Lower lobe of right lung (tissue), 2 donors: Measurements from ENCODE around the gene PRUNE2. TPM values are rescaled to one million over a fixed set of nuclear protein-coding genes. Genes with fewer than 3 reads are reported as not detected.

Experiments
- ATAC-seq, 2 donors: fragments of 200-7000 bp; cut with Tn5 transposase; one replicate each; pipeline ENCODE4 v1.9.1; 2020 to 2022; ENCODE audit warnings: mild to moderate bottlenecking in 2 of 2, moderate library complexity in 2 of 2
- DNase-seq: peaks from one replicate; pipeline ENCODE4 v3.0.0-alpha.2; 2020
- H3K27ac ChIP-seq: fragments of 200-600 bp; one replicate; pipeline ENCODE4 v1.8.0; 2022
- H3K27me3 ChIP-seq: fragments of 200-600 bp; one replicate; pipeline ENCODE4 v1.8.0; 2022; ENCODE audit warnings: low read depth
- H3K36me3 ChIP-seq: fragments of 200-600 bp; one replicate; pipeline ENCODE4 v1.8.0; 2022; ENCODE audit warnings: mild to moderate bottlenecking
- H3K4me1 ChIP-seq: fragments of 200-600 bp; one replicate; pipeline ENCODE4 v1.8.0; 2022
- H3K4me3 ChIP-seq: fragments of 200-600 bp; one replicate; pipeline ENCODE4 v1.8.0; 2022; ENCODE audit warnings: mild to moderate bottlenecking
- H3K9me3 ChIP-seq: fragments of 200-600 bp; one replicate; pipeline ENCODE4 v1.8.0; 2022
- intact Hi-C: fragments of 100-400 bp; cut with DNase I; formaldehyde crosslinking; loops from one replicate; pipeline ENCODE4 v1.11.0; 2022
- total RNA-seq: library from RNA; stranded (reverse); fragmentation: NEBNext Ultra II Directional; extraction: Animal tissue kit (Norgen Biotek cat#: 25700); gene quantifications from one replicate; pipeline ENCODE4 v1.2.1, GENCODE V29; 2021
- TF ChIP-seq, protein P1 (sequence below): fragments of 200-600 bp; IDR thresholded peaks from one replicate; pipeline ENCODE4 v1.8.0; 2022; ENCODE audit warnings: antibody characterized with exemption, mild to moderate bottlenecking
- donor health status: DM: no; HTN: yes; CAD: no; lungs with severe emphysema.

Gene PRUNE2
- total RNA-seq, 1 donor from 2014 or later, result 13.6 TPM

DNA sequence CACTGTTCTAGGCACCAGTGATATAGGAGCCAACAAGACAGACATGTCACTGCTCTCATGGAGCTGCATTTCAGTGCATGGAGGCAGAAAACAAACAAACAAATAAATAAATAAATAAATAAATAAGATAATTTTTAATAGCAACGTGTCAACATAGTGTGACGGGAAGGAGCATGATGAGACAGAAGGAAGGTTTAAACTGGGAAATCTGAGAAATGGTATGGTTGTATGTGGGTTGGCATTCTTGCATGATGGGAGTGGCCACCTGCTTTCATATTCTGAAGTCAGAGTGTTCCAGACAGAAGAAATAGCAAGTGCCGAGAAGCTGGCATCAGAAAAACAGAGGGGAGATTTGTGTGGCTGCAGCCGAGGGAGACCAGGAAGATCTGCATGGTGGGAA lies 141.8 kb downstream of the PRUNE2 start, which contains the start of gene PCA3:
Gene PCA3, plus strand, starts transcription at position 301 of the 400 bp plus-strand sequence.
- H3K36me3 ChIP-seq, result no peaks in the 10 kb centered on the region
- no peak within 1 kb of the TSS for H3K27ac ChIP-seq
- H3K4me1 ChIP-seq, result no peaks in the 10 kb centered on the region
- H3K9me3 ChIP-seq, result no peaks in the 10 kb centered on the region
- DNase-seq (no peak), ATAC-seq (no peak)
- H3K4me3 ChIP-seq, result no peak within 1 kb of the TSS
- intact Hi-C loops, result no loop called here
- peaks cover 2% of the 10 kb centered on the region for H3K27me3 ChIP-seq
- TF ChIP-seq, protein P1, sequence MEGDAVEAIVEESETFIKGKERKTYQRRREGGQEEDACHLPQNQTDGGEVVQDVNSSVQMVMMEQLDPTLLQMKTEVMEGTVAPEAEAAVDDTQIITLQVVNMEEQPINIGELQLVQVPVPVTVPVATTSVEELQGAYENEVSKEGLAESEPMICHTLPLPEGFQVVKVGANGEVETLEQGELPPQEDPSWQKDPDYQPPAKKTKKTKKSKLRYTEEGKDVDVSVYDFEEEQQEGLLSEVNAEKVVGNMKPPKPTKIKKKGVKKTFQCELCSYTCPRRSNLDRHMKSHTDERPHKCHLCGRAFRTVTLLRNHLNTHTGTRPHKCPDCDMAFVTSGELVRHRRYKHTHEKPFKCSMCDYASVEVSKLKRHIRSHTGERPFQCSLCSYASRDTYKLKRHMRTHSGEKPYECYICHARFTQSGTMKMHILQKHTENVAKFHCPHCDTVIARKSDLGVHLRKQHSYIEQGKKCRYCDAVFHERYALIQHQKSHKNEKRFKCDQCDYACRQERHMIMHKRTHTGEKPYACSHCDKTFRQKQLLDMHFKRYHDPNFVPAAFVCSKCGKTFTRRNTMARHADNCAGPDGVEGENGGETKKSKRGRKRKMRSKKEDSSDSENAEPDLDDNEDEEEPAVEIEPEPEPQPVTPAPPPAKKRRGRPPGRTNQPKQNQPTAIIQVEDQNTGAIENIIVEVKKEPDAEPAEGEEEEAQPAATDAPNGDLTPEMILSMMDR, result no peak

DNA sequence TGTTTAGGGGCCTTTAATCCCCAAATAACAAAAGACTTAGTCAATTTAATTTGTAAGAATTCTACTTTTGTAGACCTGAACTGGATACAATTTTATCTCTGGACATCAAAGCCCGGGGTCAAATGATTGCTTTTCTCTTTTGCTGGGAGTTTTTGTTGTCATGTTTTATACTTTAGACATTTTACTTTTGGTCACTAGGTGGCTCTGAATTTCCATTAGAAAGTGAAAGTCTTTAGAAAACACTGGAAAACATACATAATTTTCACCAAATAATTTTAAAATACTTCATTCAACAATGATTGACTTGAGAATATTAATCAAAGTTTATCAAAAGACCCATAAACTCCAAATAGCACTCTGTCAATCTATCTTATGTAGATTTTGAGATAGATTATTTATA lies 144.5 kb downstream of the PRUNE2 start:
- H3K9me3 ChIP-seq, result no peaks in the 10 kb centered on the region
- intact Hi-C loops, result no loop called here
- H3K4me1 ChIP-seq, result no peaks in the 10 kb centered on the region
- H3K27me3 ChIP-seq, result peaks cover 7% of the 10 kb centered on the region
- TF ChIP-seq, protein P1, result no peak
- DNase-seq (no peak), ATAC-seq (no peak)
- no peaks in the 10 kb centered on the region for H3K36me3 ChIP-seq
- H3K4me3 ChIP-seq, result no peak overlapping the region
- no peak overlapping the region for H3K27ac ChIP-seq

DNA sequence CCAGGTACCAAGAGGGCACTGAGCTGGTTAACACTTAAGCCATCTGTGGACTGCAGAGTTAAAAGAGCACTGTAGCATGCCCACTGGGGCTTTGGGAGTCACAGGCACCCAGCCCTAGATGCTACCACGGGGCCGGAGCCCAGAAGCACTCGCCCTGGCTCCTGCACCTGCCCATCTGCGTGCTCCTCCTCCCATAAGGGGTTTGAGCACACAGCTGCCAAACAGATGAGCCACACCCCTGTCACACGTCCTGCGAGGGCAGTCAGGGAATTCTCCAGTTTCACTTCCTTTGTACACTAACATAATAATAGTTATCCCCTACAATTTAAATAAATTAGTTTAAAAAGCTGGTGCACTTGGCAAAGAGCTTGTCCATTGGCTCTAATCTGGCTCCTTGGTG lies 146.2 kb downstream of the PRUNE2 start:
- H3K4me3 ChIP-seq, result no peak overlapping the region
- no peak for ATAC-seq
- peaks cover 7% of the 10 kb centered on the region for H3K27me3 ChIP-seq
- TF ChIP-seq, protein P1, result no peak
- H3K4me1 ChIP-seq, result no peaks in the 10 kb centered on the region
- no peak overlapping the region for H3K27ac ChIP-seq
- DNase-seq, result no peak
- H3K36me3 ChIP-seq, result no peaks in the 10 kb centered on the region
- intact Hi-C loops, result no loop called here
- no peaks in the 10 kb centered on the region for H3K9me3 ChIP-seq

DNA sequence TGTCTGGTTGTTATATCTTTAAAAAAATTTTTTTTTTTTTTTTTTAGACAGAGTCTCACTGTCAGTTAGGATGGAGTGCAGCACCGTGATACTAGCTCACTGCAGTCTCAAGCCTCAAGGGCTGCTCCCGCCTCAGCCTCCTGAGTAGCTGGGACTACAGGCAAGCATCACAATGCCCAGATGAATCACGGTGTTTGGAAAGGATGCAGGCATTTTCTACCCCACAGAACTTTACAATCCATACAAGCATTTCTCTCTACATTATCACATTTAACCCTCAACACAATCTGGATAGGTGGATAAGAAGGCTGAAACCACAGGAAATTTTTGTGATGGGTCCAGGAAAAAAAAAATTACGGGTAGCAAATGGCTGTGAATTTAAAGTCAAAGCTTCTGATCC lies 147.4 kb downstream of the PRUNE2 start:
- H3K4me1 ChIP-seq, result no peaks in the 10 kb centered on the region
- intact Hi-C loops, result no loop called here
- H3K4me3 ChIP-seq, result no peak overlapping the region
- H3K9me3 ChIP-seq, result no peaks in the 10 kb centered on the region
- H3K27me3 ChIP-seq, result peaks cover 7% of the 10 kb centered on the region
- H3K36me3 ChIP-seq, result no peaks in the 10 kb centered on the region
- TF ChIP-seq, protein P1, result no peak
- H3K27ac ChIP-seq, result no peak overlapping the region
- DNase-seq (no peak), ATAC-seq (no peak)

DNA sequence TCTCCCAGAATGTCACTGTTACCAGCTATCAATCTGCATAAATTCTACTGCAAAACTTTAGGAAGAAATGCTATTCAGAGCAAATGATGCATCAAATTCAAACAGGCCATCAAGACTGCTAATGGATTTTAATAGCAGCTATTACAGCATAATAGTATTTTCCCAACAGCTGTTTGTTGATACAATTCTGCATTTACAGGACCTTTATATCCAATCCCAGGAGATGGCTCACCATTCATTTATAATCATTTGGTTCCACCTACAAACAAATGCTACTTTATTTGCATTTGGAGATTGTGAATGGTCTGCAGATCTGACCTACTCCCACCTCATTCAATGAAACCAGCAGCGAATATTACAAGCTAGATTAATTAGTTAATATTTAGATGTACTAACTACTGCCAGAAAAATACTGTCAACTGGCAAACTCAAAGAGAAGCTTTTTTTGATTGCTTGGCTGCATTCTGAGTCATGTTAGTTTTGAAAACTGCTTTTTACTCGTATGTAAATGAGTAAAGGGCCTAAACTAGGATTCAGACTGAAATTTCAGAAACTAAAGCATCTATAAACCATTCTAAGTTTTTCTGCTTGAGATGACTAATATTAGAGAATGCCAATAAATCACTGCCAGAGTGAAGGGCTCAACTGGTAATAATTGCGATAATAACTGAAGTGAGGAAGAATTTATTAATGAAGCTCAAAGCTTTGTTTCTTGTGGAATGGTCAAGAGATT lies 148.8 kb downstream of the PRUNE2 start:
- peaks cover 7% of the 10 kb centered on the region for H3K27me3 ChIP-seq
- intact Hi-C loops, result no loop called here
- no peak overlapping the region for H3K27ac ChIP-seq
- no peaks in the 10 kb centered on the region for H3K4me1 ChIP-seq
- ATAC-seq, result no peak
- TF ChIP-seq, protein P1, result no peak
- DNase-seq, result no peak
- no peak overlapping the region for H3K4me3 ChIP-seq
- no peaks in the 10 kb centered on the region for H3K36me3 ChIP-seq
- H3K9me3 ChIP-seq, result no peaks in the 10 kb centered on the region
